ENCODE data around the gene MYO5B. TPM values are rescaled to one million over a fixed set of nuclear protein-coding genes. Genes with fewer than 3 reads are reported as not detected.

The MYO5B gene
- total and polyA plus RNA-seq, 10 of the 15 experiments (the other 5 are each of a cell fraction or from before 2014, with no cell fraction given) = 2.5 to 4.5 (median 3.3) TPM

- DNase-seq (ENCODE audit: low read depth, low spot score) (no peak), ATAC-seq (no peak), FAIRE-seq (no peak)
- RAD21 ChIA-PET (ENCODE audit: unreplicated experiment) = no interaction called here
- SMC1A ChIA-PET (ENCODE audit: uncharacterized antibody, unreplicated experiment) = interaction anchor here (0.6 to 7.2 kb wide), 6 partner anchors 9 to 238 kb away, joined by 3 to 49 read pairs (median 3); no protein-coding TSS in a partner anchor
- Histone ChIP-seq H3K4me2 (ENCODE audit: control insufficient read depth, insufficient read depth) (no peak overlapping the region), H3K9ac (ENCODE audit: control insufficient read depth, insufficient read depth, low read length) (no peak overlapping the region), H3K27me3 (replicated peaks in 1 of 2; ENCODE audit: control insufficient read depth in 2 of 2, insufficient read depth in 2 of 2, low read length in 1 of 2) (peaks cover 0 to 3% of the 10 kb centered on the region in 2 experiments; a peak in 3 of 4 replicates), H3K4me1 (ENCODE audit: control insufficient read depth, insufficient read depth, low read length) (no peaks in the 10 kb centered on the region), H3K4me3 (no peak overlapping the region), H3K9me3 (replicated peaks; ENCODE audit: control insufficient read depth, insufficient read depth, low read length) (no peaks in the 10 kb centered on the region), H2AFZ (ENCODE audit: control insufficient read depth, low read depth, low read length) (no peak overlapping the region), H3K79me2 (ENCODE audit: control insufficient read depth, insufficient read depth, low read length) (no peaks in the 10 kb centered on the region), H3K36me3 (ENCODE audit: control insufficient read depth in 2 of 2, insufficient read depth in 2 of 2, low read length in 1 of 2) (no peaks in the 10 kb centered on the region), H4K20me1 (ENCODE audit: control insufficient read depth, insufficient read depth) (no peaks in the 10 kb centered on the region), H3K27ac (ENCODE audit: control insufficient read depth, insufficient read depth) (no peak overlapping the region)
- POLR2A ChIA-PET = no interaction called here
- CTCF ChIA-PET = interaction anchor here (0.8 to 1.3 kb wide), 2 partner anchors 36 to 190 kb away, joined by 3 read pairs; no protein-coding TSS in a partner anchor
- in situ Hi-C loops (cut with MboI) = no loop called here
- TF ChIP-seq SMAD1 (IDR thresholded peaks at IDR 0.05; ENCODE audit: low read depth, partially characterized antibody) (no peak), HCFC1 (IDR thresholded peaks at IDR 0.05; ENCODE audit: low read length) (no peak), GABPA (IDR thresholded peaks at IDR 0.05; ENCODE audit: low read depth) (no peak), ZNF592 (IDR thresholded peaks at IDR 0.05) (no peak), IKZF1 (conservative IDR thresholded peaks at IDR 0.05) (no peak), GATAD2B (conservative IDR thresholded peaks at IDR 0.05; ENCODE audit: low read depth) (no peak), BHLHE40 (IDR thresholded peaks at IDR 0.05; ENCODE audit: borderline replicate concordance in 1 of 2, low read depth in 2 of 2, low read length in 1 of 2) (no peak), NFYB (IDR thresholded peaks at IDR 0.05; ENCODE audit: insufficient read depth, low read depth, low read length) (no peak), TCF12 (IDR thresholded peaks at IDR 0.05; ENCODE audit: low read depth, low read length) (no peak)
- BruUV-seq (replicated peaks) = no TSS peak
- 0% methylated on average over 3 of the region's 3 CpGs for WGBS (ENCODE audit: insufficient coverage, insufficient replicate concordance, low lambda C conversion rate, missing lambda C conversion rate)
- intact Hi-C loops (cut with micrococcal nuclease; ENCODE audit: unreplicated experiment) = no loop called here
Observed at GRCh38 chr18:50166901-50167300, 28.0 kb downstream of the MYO5B start.
